ENCODE measurements around the gene KIAA0040. TPM values are rescaled to one million over a fixed set of nuclear protein-coding genes. Genes with fewer than 3 reads are reported as not detected.

KIAA0040 gene
- polyA plus RNA-seq, 1 experiment = 10.8 TPM

- no peak overlapping the region for H3K4me3 ChIP-seq (ENCODE audit: low read depth, low read length)
- H3K27me3 ChIP-seq (ENCODE audit: control insufficient read depth, insufficient read depth, low read length) = no peaks in the 10 kb centered on the region
- H3K36me3 ChIP-seq (ENCODE audit: control insufficient read depth, insufficient read depth, low read length) = no peaks in the 10 kb centered on the region
- ChIA-PET CTCF (interaction anchor here (1.3 to 12.1 kb wide), 2 partner anchors 16 to 25 kb away, joined by 3 to 82 read pairs; no protein-coding TSS in a partner anchor), POLR2A (interaction anchor here (0.7 kb wide), 1 partner anchor 332 kb away, joined by 3 read pairs; no protein-coding TSS in a partner anchor)
- no peak for DNase-seq (ENCODE audit: low read depth)
- TF ChIP-seq, protein P1, sequence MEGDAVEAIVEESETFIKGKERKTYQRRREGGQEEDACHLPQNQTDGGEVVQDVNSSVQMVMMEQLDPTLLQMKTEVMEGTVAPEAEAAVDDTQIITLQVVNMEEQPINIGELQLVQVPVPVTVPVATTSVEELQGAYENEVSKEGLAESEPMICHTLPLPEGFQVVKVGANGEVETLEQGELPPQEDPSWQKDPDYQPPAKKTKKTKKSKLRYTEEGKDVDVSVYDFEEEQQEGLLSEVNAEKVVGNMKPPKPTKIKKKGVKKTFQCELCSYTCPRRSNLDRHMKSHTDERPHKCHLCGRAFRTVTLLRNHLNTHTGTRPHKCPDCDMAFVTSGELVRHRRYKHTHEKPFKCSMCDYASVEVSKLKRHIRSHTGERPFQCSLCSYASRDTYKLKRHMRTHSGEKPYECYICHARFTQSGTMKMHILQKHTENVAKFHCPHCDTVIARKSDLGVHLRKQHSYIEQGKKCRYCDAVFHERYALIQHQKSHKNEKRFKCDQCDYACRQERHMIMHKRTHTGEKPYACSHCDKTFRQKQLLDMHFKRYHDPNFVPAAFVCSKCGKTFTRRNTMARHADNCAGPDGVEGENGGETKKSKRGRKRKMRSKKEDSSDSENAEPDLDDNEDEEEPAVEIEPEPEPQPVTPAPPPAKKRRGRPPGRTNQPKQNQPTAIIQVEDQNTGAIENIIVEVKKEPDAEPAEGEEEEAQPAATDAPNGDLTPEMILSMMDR (IDR thresholded peaks at IDR 0.05; ENCODE audit: insufficient read depth, low read depth, low read length) = no peak
These were observed 63.0 kb downstream of the KIAA0040 start for GRCh38 chr1:175129644-175129996.

GRCh38 chr1:175129182-175129581 lies 63.4 kb downstream of the KIAA0040 start:
- TF ChIP-seq, protein P1 (IDR thresholded peaks at IDR 0.05; ENCODE audit: insufficient read depth, low read depth, low read length) = no peak
- Histone ChIP-seq H3K36me3 (ENCODE audit: control insufficient read depth, insufficient read depth, low read length) (no peaks in the 10 kb centered on the region), H3K4me3 (ENCODE audit: low read depth, low read length) (no peak overlapping the region), H3K27me3 (ENCODE audit: control insufficient read depth, insufficient read depth, low read length) (no peaks in the 10 kb centered on the region)
- ChIA-PET POLR2A (no interaction called here), CTCF (interaction anchor here (1.1 to 12.1 kb wide), 4 partner anchors 16 to 105 kb away, joined by 3 to 82 read pairs (median 9); partner anchors contain the start of gene MRPS14)
- DNase-seq (ENCODE audit: low read depth) = peak; percentile 69

DNA sequence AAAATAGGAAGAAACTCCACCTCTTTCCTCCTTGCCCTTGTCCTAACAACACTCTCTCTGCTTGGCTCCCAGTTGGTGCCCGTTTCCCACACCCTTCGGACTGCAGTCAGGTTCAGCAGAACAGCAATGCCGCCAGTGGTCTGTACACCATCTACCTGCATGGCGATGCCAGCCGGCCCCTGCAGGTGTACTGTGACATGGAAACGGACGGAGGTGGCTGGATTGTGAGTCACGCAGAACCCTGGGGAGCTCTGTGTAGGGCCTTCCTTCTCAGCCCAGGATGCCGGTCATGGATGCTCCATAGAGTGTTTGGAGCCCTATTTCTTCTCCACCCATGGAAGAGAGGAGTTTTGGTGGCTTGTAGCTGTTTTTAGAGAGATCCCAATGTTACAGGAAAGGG lies 64.1 kb downstream of the KIAA0040 start:
- Histone ChIP-seq H3K27me3 (ENCODE audit: control insufficient read depth, insufficient read depth, low read length) (no peaks in the 10 kb centered on the region), H3K4me3 (ENCODE audit: low read depth, low read length) (no peak overlapping the region), H3K36me3 (ENCODE audit: control insufficient read depth, insufficient read depth, low read length) (no peaks in the 10 kb centered on the region)
- POLR2A ChIA-PET = no interaction called here
- TF ChIP-seq, protein P1 (IDR thresholded peaks at IDR 0.05; ENCODE audit: insufficient read depth, low read depth, low read length) = no peak
- CTCF ChIA-PET = interaction anchor here (1.1 to 12.1 kb wide), 4 partner anchors 17 to 105 kb away, joined by 3 to 82 read pairs (median 9); partner anchors contain the start of gene MRPS14
- DNase-seq (ENCODE audit: low read depth) = no peak

GRCh38 chr1:175127565-175127964 lies 65.0 kb downstream of the KIAA0040 start:
- no peaks in the 10 kb centered on the region for H3K36me3 ChIP-seq (ENCODE audit: control insufficient read depth, insufficient read depth, low read length)
- ChIA-PET POLR2A (no interaction called here), CTCF (interaction anchor here (2.6 to 12.1 kb wide), 2 partner anchors 18 to 98 kb away, joined by 15 to 82 read pairs; no protein-coding TSS in a partner anchor)
- no peaks in the 10 kb centered on the region for H3K27me3 ChIP-seq (ENCODE audit: control insufficient read depth, insufficient read depth, low read length)
- H3K4me3 ChIP-seq (ENCODE audit: low read depth, low read length) = no peak overlapping the region
- no peak for DNase-seq (ENCODE audit: low read depth)
- TF ChIP-seq, protein P1 (IDR thresholded peaks at IDR 0.05; ENCODE audit: insufficient read depth, low read depth, low read length) = no peak

- CTCF ChIA-PET = interaction anchor here (1.6 to 2.6 kb wide), 3 partner anchors 20 to 97 kb away, joined by 6 to 15 read pairs (median 15); no protein-coding TSS in a partner anchor
- no peaks in the 10 kb centered on the region; the same call in 1 of the 2 replicates for H3K27me3 ChIP-seq (ENCODE audit: control insufficient read depth, insufficient read depth, low read length)
These were observed 66.2 kb downstream of the KIAA0040 start for GRCh38 chr1:175126347-175126746.

More at GRCh38 chr1:175126347-175126746, 66.2 kb downstream of the KIAA0040 start:
- DNase-seq (ENCODE audit: low read depth) = no peak
- no peak overlapping the region for H3K4me3 ChIP-seq (ENCODE audit: low read depth, low read length)
- TF ChIP-seq, protein P1 (IDR thresholded peaks at IDR 0.05; ENCODE audit: insufficient read depth, low read depth, low read length) = no peak
- H3K36me3 ChIP-seq (ENCODE audit: control insufficient read depth, insufficient read depth, low read length) = no peaks in the 10 kb centered on the region
- POLR2A ChIA-PET = no interaction called here

All from BJ (cell line).